OCI-LY7 (cell line): ENCODE measurements around the gene MAN1A1.

Experiments used
- EZH2phosphoT487 ChIP-seq: fragments of 200-600 bp; sonication (generic); IDR thresholded peaks from 2 replicates; pipeline ENCODE4 v1.6.1; 2018; ENCODE audit warnings: low read depth, borderline replicate concordance, mild to moderate bottlenecking, mixed run types, antibody characterized with exemption, low read length, moderate library complexity, mixed read lengths
- TF ChIP-seq, protein P1 (sequence below): fragments of 200-600 bp; sonication (generic); conservative IDR thresholded peaks from 2 replicates; pipeline ENCODE4 v1.5.1; 2014; ENCODE audit warnings: mild to moderate bottlenecking, antibody characterized with exemption, low read length, moderate library complexity, mixed read lengths

DNA sequence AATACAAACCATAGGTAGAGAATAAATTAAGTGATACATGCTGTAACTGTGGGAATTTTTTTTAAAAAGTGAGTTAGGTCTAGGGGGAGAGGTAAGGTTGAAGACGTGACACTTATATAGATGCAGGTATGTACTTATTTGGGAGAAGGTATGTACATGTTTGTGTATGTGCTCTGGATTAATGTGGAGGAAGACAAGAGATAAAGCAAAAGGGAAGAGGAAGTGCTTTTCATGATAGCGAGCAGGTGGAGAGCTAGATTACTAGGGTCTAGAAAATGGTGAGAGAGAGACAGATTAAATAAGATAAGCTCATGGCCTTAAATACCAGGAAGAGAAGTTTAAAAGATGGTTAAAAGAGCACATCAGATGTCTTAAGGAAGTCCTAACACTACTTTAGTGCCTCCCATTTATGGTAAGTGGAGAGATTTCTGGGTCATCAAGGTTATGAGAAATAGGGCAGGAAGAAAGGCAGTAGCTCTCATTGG lies 92.5 kb downstream of the MAN1A1 start:
- TF ChIP-seq, protein P1, sequence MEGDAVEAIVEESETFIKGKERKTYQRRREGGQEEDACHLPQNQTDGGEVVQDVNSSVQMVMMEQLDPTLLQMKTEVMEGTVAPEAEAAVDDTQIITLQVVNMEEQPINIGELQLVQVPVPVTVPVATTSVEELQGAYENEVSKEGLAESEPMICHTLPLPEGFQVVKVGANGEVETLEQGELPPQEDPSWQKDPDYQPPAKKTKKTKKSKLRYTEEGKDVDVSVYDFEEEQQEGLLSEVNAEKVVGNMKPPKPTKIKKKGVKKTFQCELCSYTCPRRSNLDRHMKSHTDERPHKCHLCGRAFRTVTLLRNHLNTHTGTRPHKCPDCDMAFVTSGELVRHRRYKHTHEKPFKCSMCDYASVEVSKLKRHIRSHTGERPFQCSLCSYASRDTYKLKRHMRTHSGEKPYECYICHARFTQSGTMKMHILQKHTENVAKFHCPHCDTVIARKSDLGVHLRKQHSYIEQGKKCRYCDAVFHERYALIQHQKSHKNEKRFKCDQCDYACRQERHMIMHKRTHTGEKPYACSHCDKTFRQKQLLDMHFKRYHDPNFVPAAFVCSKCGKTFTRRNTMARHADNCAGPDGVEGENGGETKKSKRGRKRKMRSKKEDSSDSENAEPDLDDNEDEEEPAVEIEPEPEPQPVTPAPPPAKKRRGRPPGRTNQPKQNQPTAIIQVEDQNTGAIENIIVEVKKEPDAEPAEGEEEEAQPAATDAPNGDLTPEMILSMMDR: no peak
- TF ChIP-seq EZH2phosphoT487: no peak
